Measurements from ENCODE around the gene TPCN2. TPM values are rescaled to one million over a fixed set of nuclear protein-coding genes. Genes with fewer than 3 reads are reported as not detected.
A peak's percentile ranks its signal among the peaks of the same experiment; 100 is the strongest.

Gene TPCN2
- total RNA-seq, 1 donor, result 11.1 TPM

- DNase-seq (ENCODE audit: low read depth), result no peak
- no peak for TF ChIP-seq CTCF (IDR thresholded peaks at IDR 0.05; ENCODE audit: insufficient read depth, low read length)
- H3K4me3 ChIP-seq (ENCODE audit: low read depth, low read length), result no peak overlapping the region
Observed at GRCh38 chr11:69087133-69087524, 38.4 kb downstream of the TPCN2 start.

- no peak for DNase-seq (ENCODE audit: low read depth)
- no peak overlapping the region for H3K4me3 ChIP-seq (ENCODE audit: low read depth, low read length)
- TF ChIP-seq CTCF (IDR thresholded peaks at IDR 0.05; ENCODE audit: insufficient read depth, low read length), result no peak
Observed at GRCh38 chr11:69087811-69088210, 39.1 kb downstream of the TPCN2 start.

GRCh38 chr11:69088676-69089146 is 40.0 kb downstream of the TPCN2 start:
- DNase-seq (ENCODE audit: low read depth), result peak; percentile 83
- peak; percentile 79 for TF ChIP-seq CTCF (IDR thresholded peaks at IDR 0.05; ENCODE audit: insufficient read depth, low read length)
- H3K4me3 ChIP-seq (ENCODE audit: low read depth, low read length), result peak overlapping the region; percentile 9

- DNase-seq (ENCODE audit: low read depth), result peak; percentile 75
- no peak overlapping the region for H3K4me3 ChIP-seq (ENCODE audit: low read depth, low read length)
Observed at GRCh38 chr11:69089258-69089657, 40.5 kb downstream of the TPCN2 start.

GRCh38 chr11:69091638-69092165 is 43.0 kb downstream of the TPCN2 start:
- H3K4me3 ChIP-seq (ENCODE audit: low read depth, low read length), result no peak overlapping the region
- TF ChIP-seq CTCF (IDR thresholded peaks at IDR 0.05; ENCODE audit: insufficient read depth, low read length), result no peak
- no peak for DNase-seq (ENCODE audit: low read depth)

More at GRCh38 chr11:69089258-69089657, 40.5 kb downstream of the TPCN2 start:
- no peak for TF ChIP-seq CTCF (IDR thresholded peaks at IDR 0.05; ENCODE audit: insufficient read depth, low read length)

- TF ChIP-seq CTCF (IDR thresholded peaks at IDR 0.05; ENCODE audit: insufficient read depth, low read length), result no peak
- DNase-seq (ENCODE audit: low read depth), result no peak
- H3K4me3 ChIP-seq (ENCODE audit: low read depth, low read length), result no peak overlapping the region
Observed at GRCh38 chr11:69092263-69092662, 43.5 kb downstream of the TPCN2 start.

- no peak for DNase-seq (ENCODE audit: low read depth)
- H3K4me3 ChIP-seq (ENCODE audit: low read depth, low read length), result no peak overlapping the region
- TF ChIP-seq CTCF (IDR thresholded peaks at IDR 0.05; ENCODE audit: insufficient read depth, low read length), result no peak
Observed at GRCh38 chr11:69093106-69093505, 44.4 kb downstream of the TPCN2 start.

All from fibroblast of the aortic adventitia (primary cell).